MM.1S (cell line): Measurements from ENCODE around the gene BFSP1.

Experiments
- EZH2 ChIP-seq: fragments of 300-600 bp; sonication (generic); optimal IDR thresholded peaks from 2 replicates; pipeline ENCODE3; 2017; ENCODE audit warnings: low read depth, mild to moderate bottlenecking, antibody characterized with exemption, low read length, mixed read lengths
- EZH2phosphoT487 ChIP-seq: fragments of 300-600 bp; sonication (generic); IDR thresholded peaks from 2 replicates; pipeline ENCODE4 v1.6.1; 2018; ENCODE audit warnings: antibody characterized with exemption, low read length
- TF ChIP-seq, protein P1 (sequence below): fragments of 300-600 bp; sonication (generic); IDR thresholded peaks from 2 replicates; pipeline ENCODE4 v1.5.1; 2016; ENCODE audit warnings: antibody characterized with exemption, low read length, mixed read lengths

DNA sequence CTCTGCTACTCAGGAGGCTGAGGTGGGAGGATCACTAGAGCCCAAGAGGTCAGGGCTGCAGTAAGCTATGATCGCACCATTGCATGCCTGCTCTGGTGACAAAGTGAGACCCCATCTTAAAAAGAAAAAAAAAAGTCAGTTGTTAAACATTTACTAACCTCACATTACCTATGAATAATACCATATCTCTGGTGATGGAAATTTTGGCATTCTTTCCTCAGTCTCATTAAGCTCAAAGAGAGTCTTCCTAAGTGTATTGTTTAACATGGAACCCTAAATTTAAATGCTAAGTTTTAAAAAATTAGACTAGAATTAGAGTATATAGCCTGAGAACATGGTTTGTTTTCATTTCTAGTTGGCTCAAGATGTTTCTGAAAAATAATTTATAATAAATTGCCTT lies 11.3 kb upstream of the BFSP1 start:
- TF ChIP-seq, protein P1, sequence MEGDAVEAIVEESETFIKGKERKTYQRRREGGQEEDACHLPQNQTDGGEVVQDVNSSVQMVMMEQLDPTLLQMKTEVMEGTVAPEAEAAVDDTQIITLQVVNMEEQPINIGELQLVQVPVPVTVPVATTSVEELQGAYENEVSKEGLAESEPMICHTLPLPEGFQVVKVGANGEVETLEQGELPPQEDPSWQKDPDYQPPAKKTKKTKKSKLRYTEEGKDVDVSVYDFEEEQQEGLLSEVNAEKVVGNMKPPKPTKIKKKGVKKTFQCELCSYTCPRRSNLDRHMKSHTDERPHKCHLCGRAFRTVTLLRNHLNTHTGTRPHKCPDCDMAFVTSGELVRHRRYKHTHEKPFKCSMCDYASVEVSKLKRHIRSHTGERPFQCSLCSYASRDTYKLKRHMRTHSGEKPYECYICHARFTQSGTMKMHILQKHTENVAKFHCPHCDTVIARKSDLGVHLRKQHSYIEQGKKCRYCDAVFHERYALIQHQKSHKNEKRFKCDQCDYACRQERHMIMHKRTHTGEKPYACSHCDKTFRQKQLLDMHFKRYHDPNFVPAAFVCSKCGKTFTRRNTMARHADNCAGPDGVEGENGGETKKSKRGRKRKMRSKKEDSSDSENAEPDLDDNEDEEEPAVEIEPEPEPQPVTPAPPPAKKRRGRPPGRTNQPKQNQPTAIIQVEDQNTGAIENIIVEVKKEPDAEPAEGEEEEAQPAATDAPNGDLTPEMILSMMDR, result no peak
- TF ChIP-seq EZH2phosphoT487, result no peak
- TF ChIP-seq EZH2, result no peak
